Endodermal cell (in vitro differentiated cells): ENCODE measurements around the gene CD34. TPM values are rescaled to one million over a fixed set of nuclear protein-coding genes. Genes with fewer than 3 reads are reported as not detected.
A peak's percentile ranks its signal among the peaks of the same experiment; 100 is the strongest.

ENCODE experiments used
- DNase-seq: peaks from one replicate; pipeline ENCODE4 v3.0.0-alpha.2; 2017
- H3K27ac ChIP-seq: 2 replicates; pipeline ENCODE4 v1.5.1; 2013; ENCODE audit warnings: mild to moderate bottlenecking, low read depth, low read length, moderate library complexity
- H3K27me3 ChIP-seq: 2 replicates; pipeline ENCODE4 v1.6.1; 2013; ENCODE audit warnings: mild to moderate bottlenecking, low read length, moderate library complexity; ENCODE audit not compliant: insufficient read depth, control insufficient read depth, poor library complexity, severe bottlenecking
- H3K36me3 ChIP-seq: 2 replicates; pipeline ENCODE4 v1.7.0; 2013; ENCODE audit warnings: mild to moderate bottlenecking, low read length, moderate library complexity; ENCODE audit not compliant: control insufficient read depth, insufficient read depth
- H3K4me1 ChIP-seq: one replicate; pipeline ENCODE4 v1.7.0; 2013; ENCODE audit warnings: low read length; ENCODE audit not compliant: control insufficient read depth, insufficient read depth
- H3K4me3 ChIP-seq: 2 replicates; pipeline ENCODE4 v1.5.1; 2013; ENCODE audit warnings: mild to moderate bottlenecking, low read length, moderate library complexity
- H3K9ac ChIP-seq: 2 replicates; pipeline ENCODE4 v1.6.1; 2013; ENCODE audit warnings: mild to moderate bottlenecking, low read length, moderate library complexity; ENCODE audit not compliant: poor library complexity, severe bottlenecking; ENCODE audit errors: extremely low read depth
- H3K9me3 ChIP-seq: 2 replicates; pipeline ENCODE4 v1.6.1; 2013; ENCODE audit warnings: mild to moderate bottlenecking, low read length, moderate library complexity; ENCODE audit not compliant: control insufficient read depth
- H3K27ac Mint-ChIP-seq: 2 replicates; pipeline ENCODE4 v1.8.0; 2020; ENCODE audit warnings: mixed read lengths
- H3K27me3 Mint-ChIP-seq: 2 replicates; pipeline ENCODE4 v1.8.0; 2021; ENCODE audit warnings: mild to moderate bottlenecking, mixed read lengths; ENCODE audit not compliant: insufficient read depth
- H3K36me3 Mint-ChIP-seq: 2 replicates; pipeline ENCODE4 v1.8.0; 2020; ENCODE audit warnings: low read depth, mixed read lengths
- H3K4me1 Mint-ChIP-seq: 2 replicates; pipeline ENCODE4 v1.8.0; 2020; ENCODE audit warnings: mixed read lengths
- H3K4me3 Mint-ChIP-seq: 2 replicates; pipeline ENCODE4 v1.8.0; 2020; ENCODE audit warnings: mild to moderate bottlenecking, moderate library complexity, mixed read lengths
- H3K9me3 Mint-ChIP-seq: 2 replicates; pipeline ENCODE4 v1.8.0; 2020; ENCODE audit warnings: mild to moderate bottlenecking, mixed read lengths
- CTCF ChIP-seq: fragments of 200-600 bp; sonication (generic); conservative IDR thresholded peaks from 2 replicates; pipeline ENCODE4 v1.5.0; 2021; ENCODE audit warnings: antibody characterized with exemption, mild to moderate bottlenecking
- WGBS, 2 experiments: methylation state at CpG; one replicate each; pipeline versions ENCODE4 v1.1.5 to v1.1.7; 2013; ENCODE audit warnings: missing lambda C conversion rate in 2 of 2, mixed read lengths in 1 of 2; ENCODE audit not compliant: insufficient coverage in 1 of 2, insufficient read length in 1 of 2; 5-methylcytosine and 5-hydroxymethylcytosine counted together
- total RNA-seq, 2 donors: library from RNA; stranded (reverse); fragmentation: NEBNext Ultra II Directional in 1 of 2; extraction: Animal tissue kit (Norgen Biotek cat#: 25700) in 1 of 2; gene quantifications; 2 replicates in 1 of 2; 3 replicates in 1 of 2; pipeline ENCODE4 v1.2.1, GENCODE V29; 2021

Gene CD34
- total RNA-seq, 2 donors from 2014 or later, result 1.6 to 6.9 TPM

- DNase-seq, result peak; percentile 70
- Histone ChIP-seq H3K4me3 (no peak overlapping the region), H3K27me3 (peaks cover 3% of the 10 kb centered on the region), H3K4me1 (no peaks in the 10 kb centered on the region), H3K27ac (no peak overlapping the region), H3K36me3 (no peaks in the 10 kb centered on the region), H3K9ac (no peak overlapping the region), H3K9me3 (no peaks in the 10 kb centered on the region)
- TF ChIP-seq CTCF, result peak; percentile 60
- Mint-ChIP-seq H3K36me3 (no peaks in the 10 kb centered on the region), H3K27me3 (peaks cover 28% of the 10 kb centered on the region), H3K27ac (no peak overlapping the region), H3K4me3 (no peak overlapping the region), H3K4me1 (peaks cover 3% of the 10 kb centered on the region), H3K9me3 (no peaks in the 10 kb centered on the region)
- WGBS, 2 experiments, result 41 to 62% methylated on average over 4 of the region's 4 CpGs
Measured at GRCh38 chr1:207876131-207876530, 34.8 kb downstream of the CD34 start.

GRCh38 chr1:207875532-207875931, 35.4 kb downstream of the CD34 start:
- no peaks in the 10 kb centered on the region for H3K4me1 ChIP-seq
- H3K9me3 ChIP-seq, result no peaks in the 10 kb centered on the region
- peaks cover 9% of the 10 kb centered on the region for H3K27me3 ChIP-seq
- Mint-ChIP-seq H3K9me3 (no peaks in the 10 kb centered on the region), H3K4me3 (no peak overlapping the region), H3K4me1 (peaks cover 3% of the 10 kb centered on the region), H3K27ac (no peak overlapping the region), H3K36me3 (no peaks in the 10 kb centered on the region), H3K27me3 (peaks cover 32% of the 10 kb centered on the region)
- no peak for TF ChIP-seq CTCF
- H3K36me3 ChIP-seq, result no peaks in the 10 kb centered on the region
- H3K4me3 ChIP-seq, result no peak overlapping the region
- no peak overlapping the region for H3K27ac ChIP-seq
- 89 to 90% methylated on average over 4 of the region's 4 CpGs for WGBS, 2 experiments
- DNase-seq, result peak; percentile 20
- H3K9ac ChIP-seq, result no peak overlapping the region

- no peaks in the 10 kb centered on the region for H3K36me3 ChIP-seq
- peaks cover 24% of the 10 kb centered on the region for H3K27me3 ChIP-seq
- H3K4me3 Mint-ChIP-seq, result no peak overlapping the region
- no peaks in the 10 kb centered on the region for H3K4me1 ChIP-seq
- H3K4me3 ChIP-seq, result no peak overlapping the region
- H3K4me1 Mint-ChIP-seq, result peaks cover 5% of the 10 kb centered on the region
- H3K27ac ChIP-seq, result no peak overlapping the region
- H3K36me3 Mint-ChIP-seq, result no peaks in the 10 kb centered on the region
- 83 to 87% methylated on average over 7 to 8 of the region's 8 CpGs for WGBS, 2 experiments
- H3K27me3 Mint-ChIP-seq, result peaks cover 35% of the 10 kb centered on the region
- no peaks in the 10 kb centered on the region for H3K9me3 ChIP-seq
- peak; percentile 31 for DNase-seq
- H3K27ac Mint-ChIP-seq, result no peak overlapping the region
- no peaks in the 10 kb centered on the region for H3K9me3 Mint-ChIP-seq
- TF ChIP-seq CTCF, result no peak
- H3K9ac ChIP-seq, result no peak overlapping the region
Measured at GRCh38 chr1:207873055-207873890, 37.7 kb downstream of the CD34 start.
